Measurements from ENCODE around the gene FABP1.

- TF ChIP-seq EZH2 (IDR thresholded peaks at IDR 0.05; ENCODE audit: borderline replicate concordance, low read depth, low read length, severe bottlenecking), result no peak
- TF ChIP-seq, protein P1, sequence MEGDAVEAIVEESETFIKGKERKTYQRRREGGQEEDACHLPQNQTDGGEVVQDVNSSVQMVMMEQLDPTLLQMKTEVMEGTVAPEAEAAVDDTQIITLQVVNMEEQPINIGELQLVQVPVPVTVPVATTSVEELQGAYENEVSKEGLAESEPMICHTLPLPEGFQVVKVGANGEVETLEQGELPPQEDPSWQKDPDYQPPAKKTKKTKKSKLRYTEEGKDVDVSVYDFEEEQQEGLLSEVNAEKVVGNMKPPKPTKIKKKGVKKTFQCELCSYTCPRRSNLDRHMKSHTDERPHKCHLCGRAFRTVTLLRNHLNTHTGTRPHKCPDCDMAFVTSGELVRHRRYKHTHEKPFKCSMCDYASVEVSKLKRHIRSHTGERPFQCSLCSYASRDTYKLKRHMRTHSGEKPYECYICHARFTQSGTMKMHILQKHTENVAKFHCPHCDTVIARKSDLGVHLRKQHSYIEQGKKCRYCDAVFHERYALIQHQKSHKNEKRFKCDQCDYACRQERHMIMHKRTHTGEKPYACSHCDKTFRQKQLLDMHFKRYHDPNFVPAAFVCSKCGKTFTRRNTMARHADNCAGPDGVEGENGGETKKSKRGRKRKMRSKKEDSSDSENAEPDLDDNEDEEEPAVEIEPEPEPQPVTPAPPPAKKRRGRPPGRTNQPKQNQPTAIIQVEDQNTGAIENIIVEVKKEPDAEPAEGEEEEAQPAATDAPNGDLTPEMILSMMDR (IDR thresholded peaks at IDR 0.05; ENCODE audit: borderline replicate concordance, extremely low read depth, low read length, poor library complexity, severe bottlenecking), result no peak
Observed at GRCh38 chr2:88177556-88177955, 49.7 kb upstream of the FABP1 start.
